Gastrocnemius medialis (tissue), 4 donors: Measurements from ENCODE around the gene KLF15.

ENCODE experiments used
- POLR2A ChIP-seq, 2 donors: fragments of 450-650 bp; IDR thresholded peaks; one replicate each; pipeline ENCODE4 v1.6.1; 2017; ENCODE audit warnings: antibody characterized with exemption in 2 of 2, mild to moderate bottlenecking in 2 of 2, moderate library complexity in 2 of 2
- TF ChIP-seq, protein P1 (sequence below), 5 experiments: fragments of 450-650 bp in 3 of 5; fragments of 200-600 bp in 2 of 5; sonication (generic) in 2 of 5; IDR thresholded peaks in 4 of 5; conservative IDR thresholded peaks in 1 of 5; 1 replicate in 4 of 5; 2 replicates in 1 of 5; pipeline ENCODE4 v1.5.1; 2016 to 2019; ENCODE audit warnings: antibody characterized with exemption in 5 of 5, mild to moderate bottlenecking in 3 of 5, moderate library complexity in 3 of 5

DNA sequence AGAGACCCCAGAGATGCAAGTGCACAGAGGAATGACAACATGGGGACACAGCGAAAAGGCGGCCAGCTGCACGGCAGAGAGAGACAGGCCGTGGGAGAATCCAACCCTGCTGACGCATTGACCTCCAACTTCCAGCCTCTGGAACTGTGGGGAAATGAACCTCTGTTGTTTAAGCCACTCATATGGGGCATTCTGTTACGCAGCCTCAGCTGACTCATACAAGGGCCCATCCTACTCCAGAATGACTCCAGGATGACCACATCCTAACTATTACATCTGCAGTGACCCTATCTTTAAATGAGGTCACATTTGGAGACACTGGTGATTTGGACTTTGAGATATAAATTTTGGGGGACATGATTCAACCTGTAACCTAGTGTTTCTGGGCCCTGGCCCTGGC, 44.0 kb downstream of the KLF15 start:
- TF ChIP-seq POLR2A (IDR thresholded peaks at IDR 0.05): no peak
- TF ChIP-seq, protein P1, sequence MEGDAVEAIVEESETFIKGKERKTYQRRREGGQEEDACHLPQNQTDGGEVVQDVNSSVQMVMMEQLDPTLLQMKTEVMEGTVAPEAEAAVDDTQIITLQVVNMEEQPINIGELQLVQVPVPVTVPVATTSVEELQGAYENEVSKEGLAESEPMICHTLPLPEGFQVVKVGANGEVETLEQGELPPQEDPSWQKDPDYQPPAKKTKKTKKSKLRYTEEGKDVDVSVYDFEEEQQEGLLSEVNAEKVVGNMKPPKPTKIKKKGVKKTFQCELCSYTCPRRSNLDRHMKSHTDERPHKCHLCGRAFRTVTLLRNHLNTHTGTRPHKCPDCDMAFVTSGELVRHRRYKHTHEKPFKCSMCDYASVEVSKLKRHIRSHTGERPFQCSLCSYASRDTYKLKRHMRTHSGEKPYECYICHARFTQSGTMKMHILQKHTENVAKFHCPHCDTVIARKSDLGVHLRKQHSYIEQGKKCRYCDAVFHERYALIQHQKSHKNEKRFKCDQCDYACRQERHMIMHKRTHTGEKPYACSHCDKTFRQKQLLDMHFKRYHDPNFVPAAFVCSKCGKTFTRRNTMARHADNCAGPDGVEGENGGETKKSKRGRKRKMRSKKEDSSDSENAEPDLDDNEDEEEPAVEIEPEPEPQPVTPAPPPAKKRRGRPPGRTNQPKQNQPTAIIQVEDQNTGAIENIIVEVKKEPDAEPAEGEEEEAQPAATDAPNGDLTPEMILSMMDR (IDR thresholded peaks at IDR 0.05 in 4 of 5, conservative IDR thresholded peaks at IDR 0.05 in 1 of 5): no peak
